ENCODE data around the gene PBRM1.

DNA sequence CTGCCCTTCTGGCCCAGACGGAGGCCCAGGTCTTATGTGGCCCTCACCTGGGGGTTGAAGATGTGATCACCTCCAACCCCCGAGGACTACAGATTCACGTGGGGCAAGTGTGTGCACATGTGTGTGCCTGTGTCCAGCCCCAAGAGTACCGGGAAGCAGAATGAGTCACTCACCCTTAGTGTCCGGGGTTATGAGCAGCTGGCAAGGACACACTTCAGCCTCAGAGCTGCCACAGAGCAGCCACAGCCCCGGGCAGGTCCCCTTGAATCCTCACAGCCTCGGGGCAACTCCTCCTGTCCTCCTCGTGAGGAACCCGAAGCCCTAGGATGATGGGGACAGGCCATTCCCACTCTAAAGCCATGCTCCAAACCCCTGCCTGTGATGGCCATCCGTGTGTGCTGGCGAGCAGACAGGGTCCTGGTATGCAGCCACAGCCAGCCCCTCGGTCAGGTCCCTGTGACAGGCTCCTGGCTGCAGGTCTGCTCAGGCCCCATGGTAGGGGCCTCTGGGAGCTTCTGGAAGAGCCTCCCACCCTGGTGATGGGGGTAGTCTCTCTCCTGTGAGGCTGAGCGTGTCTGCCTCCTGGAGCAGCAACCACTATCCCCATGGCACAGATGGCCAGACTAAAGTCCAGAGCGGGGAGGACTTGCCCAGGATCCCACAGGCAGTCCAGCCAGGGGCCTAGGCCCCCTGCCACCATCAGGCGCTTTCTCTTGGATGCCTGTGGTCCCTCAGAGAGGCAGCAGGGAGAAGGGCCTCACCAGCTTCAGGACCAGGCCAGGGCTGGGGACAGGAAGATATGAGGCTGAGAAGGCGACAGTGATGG, 189.7 kb downstream of the PBRM1 start:
- TF ChIP-seq CTCF (IDR thresholded peaks at IDR 0.05): no peak
- no peak for TF ChIP-seq POLR2A (IDR thresholded peaks at IDR 0.05)

Measured in heart left ventricle (tissue), 13 donors.